HG03196 (cell line): ENCODE data around the gene EIF3I.
"Not testable (repeated sequence)": the region's sequence is repeated elsewhere in the genome, so short reads cannot be mapped to it uniquely, and the experiment has no call there.

ENCODE experiments used
- ATAC-seq: cut with Tn5 transposase; IDR thresholded peaks from one replicate; pipeline ENCODE4 v1.9.1; 2021; ENCODE audit not compliant: unreplicated experiment

EIF3I gene

DNA sequence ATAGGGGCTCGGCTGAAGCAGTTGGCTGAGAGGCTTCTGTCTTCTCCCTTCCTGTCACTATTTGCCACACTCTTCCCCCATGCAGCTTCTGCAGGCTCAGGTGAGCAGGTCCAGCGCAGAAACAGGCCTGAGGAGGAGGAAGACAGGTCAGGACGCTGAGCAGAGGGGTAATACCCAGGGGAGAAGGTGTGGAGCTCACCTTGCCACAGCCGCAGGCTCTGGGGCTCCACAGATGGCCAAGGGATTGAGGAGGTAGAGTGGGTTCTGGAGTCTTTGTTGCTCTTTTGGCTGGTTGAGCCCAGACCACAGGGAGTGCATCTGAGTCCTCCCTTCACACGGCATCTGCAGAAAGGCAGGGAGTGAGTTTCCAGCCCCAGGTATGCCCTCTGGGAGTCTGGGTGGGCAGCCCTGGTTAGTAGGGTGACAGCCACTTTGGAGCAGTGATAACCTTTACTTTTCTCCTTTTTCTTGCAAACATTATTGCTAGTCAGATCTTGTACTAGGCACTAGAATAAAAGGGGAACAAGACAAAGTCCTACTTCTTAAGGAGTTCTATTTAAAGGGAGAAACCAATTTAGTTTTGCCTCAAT, 9.7 kb downstream of the EIF3I start:
- ATAC-seq = no peak

GRCh38 chr1:32232558-32233304, 10.5 kb downstream of the EIF3I start:
- no peak for ATAC-seq

GRCh38 chr1:32234792-32235191, 12.6 kb downstream of the EIF3I start:
- no peak for ATAC-seq

- no peak for ATAC-seq
Measured at GRCh38 chr1:32239337-32239736, 17.1 kb downstream of the EIF3I start.

GRCh38 chr1:32239790-32240139, 17.6 kb downstream of the EIF3I start:
- no peak for ATAC-seq

DNA sequence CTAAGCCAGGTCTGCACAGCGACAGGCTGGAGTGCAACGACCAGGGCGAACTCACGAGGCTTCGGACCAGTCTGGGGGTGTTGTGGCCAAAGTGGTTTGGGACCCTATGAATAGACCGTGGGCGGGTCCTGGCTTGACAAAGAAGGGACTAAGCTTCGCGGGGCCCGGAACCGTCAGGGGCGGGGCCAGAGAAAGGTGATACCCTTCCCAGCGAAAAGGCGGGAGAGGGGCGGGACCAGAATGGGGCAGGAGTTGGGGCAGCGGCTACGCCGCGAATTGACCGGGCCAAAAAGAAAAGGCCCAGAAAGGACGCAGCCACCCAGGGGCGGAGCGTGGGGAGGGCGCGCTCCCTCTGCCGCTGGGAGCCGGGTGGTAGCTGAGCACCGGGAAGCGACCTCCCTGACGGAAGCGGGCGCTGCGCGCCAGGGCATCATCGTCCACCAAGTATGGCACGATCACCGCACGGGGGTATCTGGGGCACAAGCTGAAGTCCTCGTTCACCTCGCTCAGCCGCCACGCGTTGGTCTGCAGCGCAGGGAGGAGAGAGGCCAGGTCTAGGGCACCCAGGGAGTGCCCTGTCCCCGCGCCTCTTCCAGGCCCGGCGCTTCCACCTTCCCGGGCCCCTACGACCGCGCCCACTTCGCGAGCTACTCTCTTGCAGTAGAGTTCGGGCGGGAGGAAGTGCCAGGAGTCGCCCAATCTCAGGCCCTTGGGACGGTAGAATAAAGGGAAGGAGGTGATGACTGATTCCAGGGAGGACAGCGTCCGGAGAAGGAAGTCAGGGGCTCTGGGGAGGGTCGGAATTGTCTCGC, 18.1 kb downstream of the EIF3I start:
- ATAC-seq = peak; percentile 48

- ATAC-seq = peak; percentile 49
Measured at GRCh38 chr1:32241001-32241763, 19.0 kb downstream of the EIF3I start.

DNA sequence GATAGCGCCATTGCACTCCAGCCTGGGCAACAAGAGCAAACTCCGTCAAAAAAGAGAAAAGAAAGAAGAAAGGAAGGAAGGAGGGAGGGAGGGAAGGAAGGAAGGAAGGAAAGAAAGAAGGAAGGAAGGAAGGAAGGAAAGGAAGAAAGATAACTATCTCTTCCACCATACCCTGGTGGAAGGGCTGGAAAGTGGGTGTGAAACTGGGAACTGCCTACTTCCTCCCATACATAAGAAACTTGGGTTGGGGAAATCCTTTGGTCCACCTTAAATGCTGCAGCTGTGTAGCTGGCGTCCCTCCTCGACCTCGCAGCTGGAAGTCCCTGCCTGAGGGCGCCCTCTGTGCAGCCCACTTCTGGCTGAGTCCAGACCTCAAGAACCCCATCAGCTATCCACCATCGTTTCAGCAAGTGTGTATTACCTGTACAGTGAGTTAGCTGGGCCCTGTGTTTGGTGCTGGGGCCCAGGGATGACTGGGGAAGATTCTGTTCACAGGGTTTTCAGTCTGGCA, 20.2 kb downstream of the EIF3I start:
- no peak for ATAC-seq

DNA sequence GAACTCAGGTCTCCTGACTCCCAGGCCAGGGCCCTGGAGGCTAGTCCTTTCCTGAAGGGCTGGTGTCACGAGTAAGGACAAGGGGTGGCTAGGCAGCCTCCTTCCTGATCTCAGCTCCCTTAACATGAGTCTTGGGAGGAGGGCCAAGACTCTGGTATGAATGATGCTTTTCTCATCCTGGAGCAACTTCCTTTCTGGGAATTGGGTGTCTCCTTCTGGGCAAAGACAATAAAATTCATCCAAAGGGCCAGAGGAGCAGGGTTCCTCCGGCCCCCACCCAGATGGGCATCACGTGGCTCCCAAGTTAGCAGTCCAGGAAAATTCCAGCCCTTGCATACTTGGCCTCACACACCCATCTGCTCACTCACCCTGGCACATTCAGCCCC, 24.7 kb downstream of the EIF3I start, which contains the start of gene FAM167B:
FAM167B (plus strand) TSS at position 335 of the 386 bp plus-strand sequence. CDS start 200 bp downstream, outside the sequence.
- no peak for ATAC-seq

DNA sequence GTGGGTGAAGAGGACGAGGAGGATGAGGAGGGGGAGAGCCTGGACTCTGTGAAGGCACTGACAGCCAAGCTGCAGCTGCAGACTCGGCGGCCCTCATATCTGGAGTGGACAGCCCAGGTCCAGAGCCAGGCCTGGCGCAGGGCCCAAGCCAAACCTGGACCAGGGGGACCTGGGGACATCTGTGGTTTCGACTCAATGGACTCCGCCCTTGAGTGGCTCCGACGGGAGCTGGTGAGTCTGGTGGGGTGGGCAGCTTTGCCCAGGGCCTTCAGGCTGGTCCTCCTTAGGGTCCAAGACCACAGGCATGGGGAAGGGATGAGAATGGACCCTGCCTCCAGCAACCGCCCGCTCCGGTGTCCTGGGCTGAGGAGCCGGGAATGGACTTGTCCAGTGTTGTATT, 25.2 kb downstream of the EIF3I start:
- ATAC-seq = no peak

DNA sequence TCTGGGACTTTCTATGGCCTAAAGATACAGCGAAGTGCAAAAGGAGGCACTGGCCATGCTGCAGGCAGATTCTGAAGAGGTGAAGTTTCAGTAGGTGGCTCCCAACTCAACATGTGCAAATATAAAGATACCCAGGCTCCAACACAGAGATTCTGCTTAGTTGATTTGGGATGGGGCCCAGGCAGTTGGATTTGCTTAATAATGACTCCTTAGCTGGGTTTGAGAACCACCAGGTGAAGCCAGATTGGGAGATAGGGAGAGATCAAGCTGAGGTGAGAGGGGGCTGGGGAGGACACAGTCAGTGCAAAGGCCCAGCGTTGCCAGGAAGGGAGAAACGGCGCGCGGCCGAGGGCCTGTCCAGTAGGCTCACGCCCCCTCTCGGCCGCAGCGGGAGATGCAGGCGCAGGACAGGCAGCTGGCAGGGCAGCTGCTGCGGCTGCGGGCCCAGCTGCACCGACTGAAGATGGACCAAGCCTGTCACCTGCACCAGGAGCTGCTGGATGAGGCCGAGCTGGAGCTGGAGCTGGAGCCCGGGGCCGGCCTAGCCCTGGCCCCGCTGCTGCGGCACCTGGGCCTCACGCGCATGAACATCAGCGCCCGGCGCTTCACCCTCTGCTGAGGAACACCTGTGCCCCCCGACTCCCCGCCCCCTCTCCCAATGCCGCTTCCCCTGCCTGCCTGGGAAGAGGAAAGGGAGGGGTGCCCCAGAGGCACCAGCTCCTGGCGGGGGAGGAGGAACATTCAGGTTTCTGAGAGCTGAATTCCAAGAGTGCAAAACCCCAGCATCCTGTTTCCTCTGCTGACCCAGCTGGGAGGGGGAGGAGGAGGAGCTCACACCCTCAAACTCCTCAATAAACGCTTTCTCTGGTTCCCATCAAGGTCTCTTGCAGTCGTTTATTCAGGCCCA, 26.0 kb downstream of the EIF3I start:
- ATAC-seq = no peak

- ATAC-seq = peak; percentile 63
Measured at GRCh38 chr1:32249831-32250525, 27.8 kb downstream of the EIF3I start.

- no peak for ATAC-seq
Measured at GRCh38 chr1:32250893-32251716, 28.9 kb downstream of the EIF3I start, which contains the start of gene LCK. TSS of gene LCK (plus strand) at chr1:32251265. CDS start at chr1:32274330, 23,065 bp downstream.

GRCh38 chr1:32255072-32256071, 33.2 kb downstream of the EIF3I start:
- no peak for ATAC-seq

DNA sequence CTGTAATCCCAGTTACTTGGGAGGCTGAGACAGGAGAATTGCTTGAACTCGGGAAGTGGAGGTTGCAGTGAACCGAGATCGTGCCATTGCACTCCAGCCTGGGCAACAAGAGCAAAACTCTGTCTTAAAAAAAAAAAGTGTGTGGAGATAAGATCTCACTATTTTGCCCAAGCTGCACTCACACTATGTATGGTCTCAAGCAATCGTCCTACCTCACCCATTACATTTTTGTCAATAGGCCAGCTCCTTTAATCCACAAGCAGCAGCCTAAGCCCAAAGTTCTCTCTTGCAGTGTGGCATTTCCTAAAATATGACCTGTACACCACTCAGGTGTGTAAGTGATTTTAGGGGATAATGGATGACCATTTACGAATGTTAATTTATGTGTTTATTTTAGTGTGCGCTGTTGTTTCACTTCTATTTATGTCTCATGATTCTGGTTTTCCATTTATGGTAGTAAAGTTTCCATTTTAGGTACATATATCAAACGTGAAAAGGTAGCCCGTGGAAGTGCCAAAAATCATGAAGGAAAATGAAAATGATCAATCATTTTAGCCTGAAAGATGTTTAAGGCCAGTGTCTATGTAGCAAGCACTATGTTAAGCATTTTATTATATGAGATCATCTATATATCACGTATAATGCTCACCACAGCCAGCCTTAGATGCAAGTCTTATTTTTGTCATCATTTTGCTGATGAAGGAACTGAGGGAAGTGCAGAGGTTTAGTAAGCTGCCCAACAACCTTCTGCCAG, 34.4 kb downstream of the EIF3I start:
- no peak for ATAC-seq

DNA sequence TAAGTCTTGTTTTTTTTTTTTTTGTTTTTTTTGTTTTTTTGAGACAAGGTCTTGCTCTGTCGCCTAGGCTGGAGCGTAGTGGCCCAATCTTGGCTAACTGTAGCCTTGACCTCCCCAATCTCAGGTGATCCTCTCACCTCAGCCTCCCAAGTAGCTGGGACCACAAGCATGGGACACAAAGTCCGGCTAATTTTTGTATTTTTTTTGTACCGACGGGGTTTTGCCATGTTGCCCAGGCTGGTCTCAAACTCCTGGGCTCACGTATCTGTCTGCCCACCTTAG, 35.0 kb downstream of the EIF3I start:
- no peak for ATAC-seq

DNA sequence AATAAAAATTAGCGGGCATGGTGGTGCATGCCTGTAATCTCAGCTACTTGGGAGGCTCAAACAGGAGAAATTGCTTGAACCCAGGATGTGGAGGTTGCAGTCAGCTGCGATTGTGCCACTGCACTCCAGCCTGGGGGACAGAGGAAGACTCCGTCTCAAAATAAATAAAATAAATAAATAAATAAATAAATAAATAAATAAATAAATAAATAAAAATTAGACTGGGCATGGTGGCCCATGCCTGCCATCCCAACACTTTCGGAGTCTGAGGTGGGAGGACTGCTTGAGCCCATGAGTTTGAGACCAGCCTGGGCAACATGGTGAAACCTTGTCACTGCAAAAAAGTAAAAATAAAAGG, 41.0 kb downstream of the EIF3I start:
- not testable (repeated sequence) for ATAC-seq
